GM19025 (cell line): Measurements from ENCODE around the gene ACTN3.
"Not testable (repeated sequence)": the region's sequence is repeated elsewhere in the genome, so short reads cannot be mapped to it uniquely, and the experiment has no call there.

Experiments
- ATAC-seq: cut with Tn5 transposase; IDR thresholded peaks from one replicate; pipeline ENCODE4 v1.9.1; 2021; ENCODE audit warnings: mild to moderate bottlenecking, low read depth, moderate library complexity; ENCODE audit not compliant: unreplicated experiment

ACTN3 gene

GRCh38 chr11:66592457-66593302 is 46.0 kb downstream of the ACTN3 start, which contains the start of the genes CCDC87 and CCS:
CCDC87 (minus strand) TSS chr11:66593063; CDS start chr11:66593015, 48 bp downstream.
CCS (plus strand) TSS chr11:66593185; CDS start chr11:66593262, 77 bp downstream.
- peak; percentile 94 for ATAC-seq

GRCh38 chr11:66593303-66593635 is 46.6 kb downstream of the ACTN3 start:
- ATAC-seq = no peak

- no peak for ATAC-seq
These were observed 46.9 kb downstream of the ACTN3 start for GRCh38 chr11:66593650-66594049.

- no peak for ATAC-seq
These were observed 48.7 kb downstream of the ACTN3 start for GRCh38 chr11:66595245-66595904.

- ATAC-seq = no peak
These were observed 52.3 kb downstream of the ACTN3 start for GRCh38 chr11:66598993-66599392.

- no peak for ATAC-seq
These were observed 53.5 kb downstream of the ACTN3 start for GRCh38 chr11:66600219-66600618.

- no peak for ATAC-seq
These were observed 54.0 kb downstream of the ACTN3 start for GRCh38 chr11:66600631-66601233.

- no peak for ATAC-seq
These were observed 56.4 kb downstream of the ACTN3 start for GRCh38 chr11:66603072-66603471.

- no peak for ATAC-seq
These were observed 57.5 kb downstream of the ACTN3 start for GRCh38 chr11:66604155-66604554.

GRCh38 chr11:66606608-66607007 is 59.9 kb downstream of the ACTN3 start:
- ATAC-seq = not testable (repeated sequence)

GRCh38 chr11:66607126-66607834 is 60.6 kb downstream of the ACTN3 start:
- no peak for ATAC-seq

GRCh38 chr11:66609721-66610617 is 63.3 kb downstream of the ACTN3 start:
- no peak for ATAC-seq

GRCh38 chr11:66612458-66612857 is 65.8 kb downstream of the ACTN3 start:
- no peak for ATAC-seq
